IPS-NIHi7 (cell line): ENCODE data around the gene LRP1B.
"Not testable (repeated sequence)": the region's sequence is repeated elsewhere in the genome, so short reads cannot be mapped to it uniquely, and the experiment has no call there.

Experiments
- DNase-seq: peaks from one replicate; pipeline ENCODE4 v3.0.0; 2012; ENCODE audit warnings: mixed read lengths; ENCODE audit errors: extremely low spot score

The LRP1B gene

DNA sequence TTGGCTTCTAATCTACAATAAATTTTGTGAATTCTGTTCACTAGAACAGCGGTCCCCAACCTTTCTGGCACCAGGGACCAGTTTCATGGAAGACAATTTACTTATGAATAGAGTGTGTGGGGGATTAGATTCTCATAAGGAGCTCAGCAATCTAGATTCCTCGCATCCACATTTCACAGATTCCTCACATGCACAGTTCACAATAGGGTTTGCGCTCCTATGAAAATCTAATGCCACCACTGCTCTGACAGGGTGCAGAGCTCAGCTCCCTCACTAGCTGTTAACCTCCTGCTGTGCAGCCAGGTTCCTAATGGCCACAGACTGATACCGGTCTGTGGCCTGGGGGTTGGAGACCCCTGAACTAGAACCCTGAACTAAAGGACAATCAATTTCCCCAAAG is 1782.0 kb downstream of the LRP1B start:
- no peak for DNase-seq

DNA sequence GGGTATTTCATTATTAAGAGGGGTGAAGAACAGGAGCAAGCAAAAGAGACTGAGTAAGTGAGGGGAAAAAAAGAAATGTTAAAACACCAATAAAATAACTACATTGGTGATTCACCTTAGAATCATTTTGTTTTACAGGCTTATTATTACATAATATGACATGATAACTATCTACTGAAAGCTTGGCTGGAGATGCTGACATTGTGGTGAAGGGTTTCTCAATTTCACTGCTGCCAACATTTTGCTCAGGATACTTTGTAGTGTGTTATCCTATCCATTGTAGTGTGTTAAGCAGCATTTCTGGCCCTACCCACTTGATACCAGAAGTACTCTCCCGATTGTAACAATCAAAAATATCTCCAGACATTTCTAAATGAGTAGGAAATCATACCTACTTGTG is 1786.0 kb downstream of the LRP1B start:
- no peak for DNase-seq

DNA sequence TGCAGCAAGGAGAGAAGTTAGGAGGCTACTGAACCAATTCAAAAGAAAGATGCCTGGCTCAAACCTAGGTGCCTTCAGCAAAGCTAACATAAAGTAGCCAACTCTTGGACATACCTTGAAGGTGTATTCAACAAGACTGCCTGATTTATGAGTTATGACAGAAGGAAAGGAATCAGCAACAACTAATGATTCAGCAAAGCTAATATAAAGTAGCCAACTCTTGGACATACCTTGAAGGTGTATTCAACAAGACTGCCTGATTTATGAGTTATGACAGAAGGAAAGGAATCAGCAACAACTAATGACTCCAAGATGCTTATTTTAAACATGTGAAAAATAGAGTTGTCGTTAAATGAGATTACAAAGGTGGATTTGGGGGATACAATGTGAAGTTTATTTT is 1786.5 kb downstream of the LRP1B start:
- DNase-seq: not testable (repeated sequence)

DNA sequence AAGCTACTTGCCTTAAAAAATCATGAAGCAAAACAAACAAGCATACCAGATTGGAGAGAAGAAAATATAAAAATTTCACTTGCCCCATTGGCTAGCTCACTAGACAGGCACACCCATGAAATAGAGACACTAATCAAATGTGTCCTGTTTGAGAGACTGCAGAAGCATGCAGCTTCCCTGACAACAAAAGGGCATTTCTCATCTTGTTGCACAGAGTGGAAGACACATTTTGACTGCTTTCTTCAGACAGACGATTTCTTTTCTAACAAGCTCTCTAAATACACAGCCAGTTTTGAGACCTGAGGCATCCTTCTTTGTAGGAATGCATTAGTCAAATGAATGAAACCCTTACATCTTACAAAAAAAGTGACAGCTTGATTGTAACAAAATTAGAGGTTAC is 1792.0 kb downstream of the LRP1B start:
- DNase-seq: no peak

- no peak for DNase-seq
These were observed 1793.8 kb downstream of the LRP1B start for GRCh38 chr2:140337061-140337460.

DNA sequence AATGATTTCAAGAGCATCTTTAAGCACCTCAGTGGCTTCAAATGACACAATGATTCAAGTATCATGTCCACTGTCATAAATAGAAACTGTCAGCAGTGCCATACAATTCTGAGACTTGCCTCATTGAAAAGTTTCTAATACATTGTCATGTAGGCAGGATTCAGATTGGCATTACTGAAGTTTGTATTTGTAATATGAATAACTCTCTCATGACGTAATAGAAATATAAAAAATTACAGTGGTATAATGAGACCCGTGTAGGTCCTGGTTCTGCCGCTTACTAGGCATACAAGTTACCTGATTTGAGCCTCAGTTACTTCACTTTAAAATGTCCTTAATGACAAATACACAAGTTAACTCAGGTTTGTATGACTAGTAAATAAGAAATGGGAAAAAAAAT is 1814.5 kb downstream of the LRP1B start:
- DNase-seq: no peak

DNA sequence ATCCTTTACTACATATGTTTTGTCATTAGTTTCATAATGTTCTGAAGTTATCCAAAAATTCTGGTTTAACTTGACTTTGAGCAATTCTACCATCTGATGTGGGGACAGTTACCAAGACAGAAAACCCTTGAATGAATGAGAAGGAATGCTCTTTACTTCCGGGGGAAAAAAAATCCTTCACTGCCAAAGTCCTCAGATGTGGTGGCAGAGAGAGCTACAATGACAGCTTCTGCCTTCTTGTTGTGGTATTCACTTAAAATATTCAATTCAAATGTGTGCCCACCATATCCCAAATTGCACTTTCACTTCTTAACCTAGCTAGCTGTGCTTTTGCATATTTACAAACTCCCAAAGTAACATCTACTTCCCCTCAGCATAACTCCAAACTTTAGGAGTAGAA is 1818.9 kb downstream of the LRP1B start:
- no peak for DNase-seq

DNA sequence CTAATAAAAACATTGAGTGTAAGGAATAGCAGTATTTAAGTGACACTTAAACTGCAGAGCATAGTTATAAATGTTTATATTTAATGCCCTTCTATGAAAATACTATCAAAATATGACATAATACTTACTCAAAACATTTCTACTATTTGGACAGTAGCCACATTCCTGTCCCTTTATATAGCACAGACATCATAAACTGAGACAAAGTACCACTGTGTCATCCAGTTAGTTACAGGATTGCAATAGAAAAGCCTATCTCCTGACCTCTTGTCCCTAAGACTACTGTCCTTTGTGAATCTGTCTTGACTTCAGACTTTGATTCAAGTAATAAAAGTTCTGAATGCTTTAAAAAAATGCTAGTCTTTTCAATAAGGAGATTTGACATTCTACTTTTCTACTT is 1822.1 kb downstream of the LRP1B start:
- no peak for DNase-seq

GRCh38 chr2:140307532-140307931 is 1823.3 kb downstream of the LRP1B start:
- DNase-seq: no peak

GRCh38 chr2:140295767-140296166 is 1835.0 kb downstream of the LRP1B start:
- no peak for DNase-seq

DNA sequence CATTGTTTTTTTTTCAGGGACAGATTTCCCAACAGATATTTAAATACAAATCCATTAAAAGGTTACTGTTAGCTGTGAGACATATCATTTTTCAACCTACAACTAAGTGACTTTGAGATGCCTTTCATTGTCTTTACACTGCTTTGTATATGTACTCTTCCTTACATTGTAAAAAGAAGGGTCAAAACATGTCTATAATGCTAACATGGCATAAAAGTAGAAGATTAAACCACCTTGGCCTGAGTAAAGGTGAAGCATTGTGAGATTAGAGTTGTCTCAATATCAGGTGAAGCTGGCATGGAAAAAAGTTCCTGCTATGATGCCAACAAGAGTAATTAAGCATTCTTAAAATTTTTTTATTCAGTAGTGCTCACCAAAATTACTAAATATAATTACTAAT is 1842.1 kb downstream of the LRP1B start:
- no peak for DNase-seq

DNA sequence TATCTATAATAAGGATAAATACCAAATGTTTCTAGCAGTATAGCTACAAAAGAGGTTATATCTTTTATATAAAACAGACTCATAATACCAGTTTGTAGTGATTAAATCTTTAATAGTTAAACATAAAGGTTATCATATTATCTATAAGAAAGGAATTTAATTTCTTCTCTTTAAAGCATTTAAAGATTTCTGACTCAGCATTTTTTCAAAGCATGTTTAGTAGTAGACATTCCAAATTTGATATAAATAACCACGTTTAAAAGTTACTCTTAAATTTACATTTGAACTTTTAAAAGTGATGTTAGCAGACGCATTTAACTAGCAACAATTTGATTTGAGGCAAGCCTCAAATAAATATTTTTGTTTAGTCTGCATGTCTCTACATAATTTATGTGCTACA is 1842.6 kb downstream of the LRP1B start:
- DNase-seq: no peak

GRCh38 chr2:140286377-140286776 is 1844.4 kb downstream of the LRP1B start:
- DNase-seq: no peak

DNA sequence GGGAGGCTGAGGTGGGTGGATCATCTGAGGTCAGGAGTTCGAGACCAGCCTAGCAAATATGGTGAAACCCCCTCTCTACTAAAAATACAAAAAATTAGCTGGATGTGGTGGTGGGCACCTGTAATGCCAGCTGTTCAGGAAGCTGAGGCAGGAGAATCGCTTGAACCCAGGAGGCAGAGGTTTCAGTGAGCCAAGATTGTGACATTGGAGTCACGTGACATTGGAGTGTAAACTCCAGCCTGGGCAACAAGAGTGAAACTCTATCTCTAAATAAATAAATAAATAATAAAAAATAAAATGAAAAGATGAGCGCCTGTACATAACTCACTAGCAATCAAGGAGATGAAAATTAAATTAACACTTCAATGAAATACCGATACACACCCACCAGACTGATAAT is 1853.5 kb downstream of the LRP1B start:
- DNase-seq: not testable (repeated sequence)

DNA sequence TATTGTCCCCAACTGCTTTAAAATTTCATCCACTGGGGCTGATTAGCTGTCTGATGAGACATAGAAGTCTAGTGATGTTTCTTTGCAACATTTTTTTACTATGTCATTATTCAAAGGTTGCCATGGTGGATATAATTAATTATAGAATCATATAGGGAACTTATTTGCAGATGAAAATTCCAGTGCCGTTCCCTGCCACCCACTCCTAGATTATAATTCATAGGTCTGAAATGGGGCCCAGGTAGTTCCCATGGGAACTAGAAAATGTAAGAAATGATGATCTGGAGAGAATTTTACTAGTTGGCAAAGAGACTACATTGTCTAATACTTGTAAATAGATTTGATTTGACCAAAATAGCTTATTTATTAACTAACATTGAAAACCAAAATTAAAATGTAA is 1854.2 kb downstream of the LRP1B start:
- no peak for DNase-seq

GRCh38 chr2:140275427-140275826 is 1855.4 kb downstream of the LRP1B start:
- no peak for DNase-seq

DNA sequence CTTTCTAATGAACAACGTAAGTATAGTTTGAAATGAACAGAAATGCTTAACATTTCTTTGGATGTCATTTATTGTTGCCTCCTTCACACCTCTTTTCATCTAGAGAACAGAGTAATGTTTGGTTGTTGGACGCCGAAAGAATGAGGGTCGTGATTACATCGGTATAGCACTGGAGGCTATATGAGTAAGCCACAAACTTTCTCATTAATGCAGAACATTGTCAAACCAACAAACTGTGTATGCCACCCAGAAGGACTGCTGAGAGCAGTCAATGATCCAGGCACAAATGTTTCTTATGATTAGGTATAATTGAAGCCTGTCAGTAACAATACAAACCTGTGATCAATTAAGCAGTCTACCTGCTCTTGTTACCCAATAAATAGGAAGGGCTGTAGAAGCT is 1855.9 kb downstream of the LRP1B start:
- DNase-seq: no peak

DNA sequence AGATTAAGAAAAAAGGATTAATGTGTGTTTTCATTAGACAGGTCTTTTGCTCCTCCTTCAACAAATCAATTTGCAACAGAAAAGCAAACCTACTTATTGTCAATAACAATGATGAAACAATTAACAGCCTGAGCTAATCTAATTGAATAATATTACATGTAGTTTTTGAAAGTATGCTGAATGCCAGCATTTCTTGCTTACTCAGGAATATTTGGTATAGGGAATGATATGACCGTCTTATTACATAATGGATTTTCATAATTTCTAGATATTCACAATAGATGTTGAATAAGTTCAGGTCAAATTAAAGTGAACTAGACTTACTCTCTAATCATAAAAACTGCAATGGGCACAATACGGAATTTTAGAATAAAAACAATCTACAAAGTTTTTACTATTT is 1856.9 kb downstream of the LRP1B start:
- no peak for DNase-seq

DNA sequence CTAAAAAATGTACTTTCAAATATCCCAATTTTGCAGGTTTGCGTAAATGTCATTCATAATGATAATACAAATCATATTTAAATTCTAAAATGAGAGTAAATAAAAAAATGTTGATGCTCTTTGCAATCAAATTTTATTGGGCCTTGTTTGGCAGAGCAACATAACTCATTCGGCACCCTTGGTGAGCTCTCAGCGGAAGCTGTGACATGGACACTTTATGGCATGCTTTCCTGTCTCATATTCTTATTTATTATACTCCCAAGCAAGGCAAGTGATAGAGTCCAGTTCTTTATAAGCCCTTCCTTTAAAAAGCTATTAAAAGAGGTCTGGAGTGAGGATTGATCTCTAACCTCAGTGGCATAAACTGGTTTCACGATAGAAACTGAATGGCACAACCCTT is 1857.4 kb downstream of the LRP1B start:
- no peak for DNase-seq

GRCh38 chr2:140270224-140270623 is 1860.6 kb downstream of the LRP1B start:
- DNase-seq: no peak

GRCh38 chr2:140269000-140269399 is 1861.8 kb downstream of the LRP1B start:
- no peak for DNase-seq

DNA sequence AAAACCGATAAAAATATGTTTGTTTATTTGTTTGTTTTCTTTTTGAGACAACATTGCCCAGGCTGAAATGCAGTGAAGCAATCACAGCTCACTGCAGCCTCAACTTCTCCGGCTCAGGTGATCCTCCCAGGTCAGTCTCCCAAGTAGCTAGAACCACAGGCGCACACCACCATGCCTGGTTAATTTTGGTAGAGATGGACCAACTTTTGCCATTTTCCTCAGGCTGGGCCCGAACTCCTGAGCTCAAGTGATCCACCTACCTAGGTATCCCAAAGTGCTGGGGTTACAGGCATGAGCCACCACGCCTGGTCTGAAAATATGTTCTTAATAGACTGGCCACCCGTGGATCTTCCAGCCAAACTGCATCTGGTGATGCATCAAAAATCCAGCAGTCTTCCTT is 1867.9 kb downstream of the LRP1B start:
- no peak for DNase-seq

- no peak for DNase-seq
These were observed 1873.0 kb downstream of the LRP1B start for GRCh38 chr2:140257692-140258300.

DNA sequence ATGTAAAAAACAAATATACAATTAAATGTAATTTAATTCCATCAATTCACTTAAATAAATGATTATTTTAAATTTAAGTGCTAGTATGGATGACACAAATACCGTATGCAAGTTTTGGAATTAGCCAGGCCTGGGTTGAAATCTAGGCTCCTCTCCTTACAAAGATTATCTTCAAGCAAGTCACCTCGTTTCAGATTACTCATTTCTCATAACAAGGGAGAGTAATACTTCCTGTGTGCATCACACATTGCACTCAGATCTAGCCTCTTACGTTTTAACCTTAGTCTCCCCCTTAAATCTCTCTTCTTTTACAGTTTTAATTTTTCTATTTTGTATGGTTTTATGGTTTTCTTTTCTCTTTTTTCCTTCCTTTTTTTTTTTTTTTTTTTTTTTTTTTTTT is 1874.7 kb downstream of the LRP1B start:
- no peak for DNase-seq

- DNase-seq: no peak
These were observed 1881.0 kb downstream of the LRP1B start for GRCh38 chr2:140249821-140250220.
